Brain pericyte (primary cell): ENCODE results near the gene POC5.
"Not testable (repeated sequence)": the region's sequence is repeated elsewhere in the genome, so short reads cannot be mapped to it uniquely, and the experiment has no call there.

Source experiments
- DNase-seq: peaks from one replicate; pipeline ENCODE4 v3.0.0-alpha.2; 2012; ENCODE audit warnings: low read depth, low spot score

Gene POC5

DNA sequence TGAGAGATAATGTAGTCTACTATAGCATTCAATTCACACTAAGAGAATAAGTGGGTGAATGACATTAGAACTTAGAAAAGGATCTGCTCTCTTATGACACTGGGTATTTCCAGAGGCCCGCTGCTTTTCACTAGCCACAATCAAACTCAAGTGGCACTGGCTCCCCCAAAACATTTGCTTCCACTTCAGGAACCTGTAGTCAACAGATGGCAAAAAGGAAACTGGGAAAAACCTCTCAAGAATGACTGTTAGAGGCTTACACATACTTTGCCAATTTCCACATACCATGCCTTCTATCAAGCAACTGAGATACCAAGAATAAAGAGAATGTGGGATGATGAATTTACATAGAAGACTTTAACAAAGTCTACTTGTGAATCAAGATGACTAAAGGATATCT is 11.2 kb downstream of the POC5 start:
- DNase-seq, result no peak

DNA sequence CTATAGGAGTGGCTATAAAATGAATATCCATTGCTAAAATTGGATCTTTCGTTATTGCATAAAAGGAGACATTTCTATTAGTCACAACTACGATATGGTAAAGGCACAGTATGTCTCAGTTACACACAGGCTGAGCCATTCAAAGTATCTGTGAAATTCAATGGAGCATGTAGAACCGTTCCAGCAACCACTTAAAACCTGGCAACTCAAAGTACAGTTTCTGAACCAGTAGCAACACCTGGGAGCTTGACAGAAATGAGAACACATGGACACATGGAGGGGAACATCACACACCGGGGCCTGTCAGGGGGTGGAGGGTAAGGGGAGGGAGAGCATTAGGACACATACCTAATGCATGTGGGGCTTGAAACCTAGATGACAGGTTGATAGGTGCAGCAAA is 15.4 kb downstream of the POC5 start:
- DNase-seq, result no peak

DNA sequence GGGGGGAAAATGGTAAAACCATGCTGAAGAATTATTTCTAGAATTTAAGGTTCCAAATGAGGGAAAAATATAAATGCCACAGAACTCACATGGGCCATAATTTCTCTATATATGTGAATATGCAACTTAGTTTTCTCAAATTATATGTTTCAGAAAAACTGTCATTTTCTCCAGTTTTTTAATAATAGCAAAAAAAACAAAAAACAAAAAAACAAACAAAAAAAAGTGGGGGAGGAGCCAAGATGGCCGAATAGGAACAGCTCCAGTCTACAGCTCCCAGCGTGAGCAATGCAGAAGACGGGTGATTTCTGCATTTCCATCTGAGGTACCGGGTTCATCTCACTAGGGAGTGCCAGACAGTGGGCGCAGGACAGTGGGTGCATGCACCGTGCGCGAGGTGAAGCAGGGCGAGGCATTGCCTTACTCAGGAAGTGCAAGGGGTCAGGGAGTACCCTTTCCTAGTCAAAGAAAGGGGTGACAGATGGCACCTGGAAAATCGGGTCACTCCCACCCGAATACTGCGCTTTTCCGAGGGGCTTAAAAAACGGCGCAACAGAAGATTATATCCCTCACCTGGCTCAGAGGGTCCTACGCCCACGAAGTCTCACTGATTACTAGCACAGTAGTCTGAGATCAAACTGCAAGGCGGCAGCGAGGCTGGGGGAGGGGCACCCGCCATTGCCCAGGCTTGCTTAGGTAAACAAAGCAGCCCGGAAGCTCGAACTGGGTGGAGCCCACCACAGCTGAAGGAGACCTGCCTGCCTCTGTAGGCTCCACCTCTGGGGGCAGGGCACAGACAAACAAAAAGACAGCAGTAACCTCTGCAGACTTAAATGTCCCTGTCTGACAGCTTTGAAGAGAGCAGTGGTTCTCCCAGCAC is 21.5 kb downstream of the POC5 start:
- DNase-seq, result not testable (repeated sequence)

DNA sequence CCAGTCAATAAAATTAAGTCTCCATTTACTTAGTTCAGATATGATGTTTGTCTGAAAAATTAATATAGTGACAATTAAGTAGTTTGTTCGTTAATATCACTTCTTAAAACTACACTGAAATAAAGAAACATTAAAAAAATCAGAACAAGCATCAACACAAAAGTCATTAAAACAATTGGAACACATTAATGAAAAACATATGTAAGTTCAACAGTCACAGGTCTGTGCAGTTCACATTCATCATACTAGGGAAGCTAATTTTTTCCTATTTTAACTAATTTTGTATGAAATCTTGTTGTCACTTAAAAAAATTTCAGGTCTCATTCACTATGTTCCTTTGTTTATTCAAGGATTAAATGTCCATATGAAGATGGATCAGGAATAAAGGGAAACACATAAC is 22.5 kb downstream of the POC5 start:
- no peak for DNase-seq

DNA sequence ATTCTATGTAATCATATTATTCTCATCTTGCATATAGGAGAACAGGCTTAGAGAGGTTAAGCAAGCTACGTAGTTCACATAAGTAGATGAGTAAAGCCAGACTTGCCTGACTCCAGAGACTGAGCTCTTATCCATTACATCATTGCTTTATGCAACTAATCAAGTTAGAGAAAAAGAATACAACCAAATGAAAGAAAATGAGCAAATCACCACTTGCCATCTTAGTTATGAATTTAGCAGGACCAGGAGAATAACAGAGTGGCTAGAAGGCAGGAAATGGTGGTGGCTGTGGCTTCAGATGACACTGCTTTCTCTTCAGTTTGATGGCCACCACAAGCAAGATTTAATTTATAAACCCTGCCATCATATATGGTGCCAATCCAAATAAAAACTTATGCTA is 26.6 kb downstream of the POC5 start:
- no peak for DNase-seq

DNA sequence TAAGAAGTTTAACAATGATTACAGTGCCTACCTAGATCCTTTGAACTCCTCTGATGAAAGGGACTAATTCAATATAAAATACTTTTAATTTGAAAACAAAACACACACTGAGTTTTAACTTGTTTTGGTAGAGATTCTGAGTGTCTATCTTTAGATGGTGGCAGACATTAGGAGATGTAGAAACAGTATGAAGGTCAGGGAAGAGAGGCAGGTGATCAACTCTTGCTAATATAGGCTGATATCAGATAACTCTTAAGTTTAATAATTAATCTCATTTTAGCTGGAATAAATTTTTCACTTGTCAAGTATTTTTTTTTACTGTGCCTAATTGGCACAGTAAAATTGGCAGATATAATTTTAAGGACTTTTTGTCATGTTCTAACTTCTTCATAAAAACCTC is 30.8 kb downstream of the POC5 start:
- DNase-seq, result no peak

DNA sequence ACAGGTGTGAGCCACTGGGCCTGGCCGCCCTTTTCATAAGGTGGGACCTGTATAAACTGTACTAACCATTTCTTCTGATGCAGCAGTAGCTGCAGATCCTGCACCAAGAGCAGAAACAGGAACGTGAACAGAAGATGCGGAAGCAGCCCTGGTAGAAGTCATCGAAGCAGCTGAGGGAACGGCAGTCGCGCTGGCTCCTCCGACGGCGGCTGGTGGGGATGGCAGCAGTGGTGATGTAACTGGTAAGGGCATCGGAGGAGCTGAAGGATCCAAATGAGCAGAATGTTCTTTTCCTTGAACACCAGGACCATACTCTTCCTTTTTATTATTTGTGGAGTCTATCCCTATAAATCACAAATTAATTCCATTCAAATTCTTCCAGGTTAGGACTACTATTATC is 32.1 kb downstream of the POC5 start:
- no peak for DNase-seq

DNA sequence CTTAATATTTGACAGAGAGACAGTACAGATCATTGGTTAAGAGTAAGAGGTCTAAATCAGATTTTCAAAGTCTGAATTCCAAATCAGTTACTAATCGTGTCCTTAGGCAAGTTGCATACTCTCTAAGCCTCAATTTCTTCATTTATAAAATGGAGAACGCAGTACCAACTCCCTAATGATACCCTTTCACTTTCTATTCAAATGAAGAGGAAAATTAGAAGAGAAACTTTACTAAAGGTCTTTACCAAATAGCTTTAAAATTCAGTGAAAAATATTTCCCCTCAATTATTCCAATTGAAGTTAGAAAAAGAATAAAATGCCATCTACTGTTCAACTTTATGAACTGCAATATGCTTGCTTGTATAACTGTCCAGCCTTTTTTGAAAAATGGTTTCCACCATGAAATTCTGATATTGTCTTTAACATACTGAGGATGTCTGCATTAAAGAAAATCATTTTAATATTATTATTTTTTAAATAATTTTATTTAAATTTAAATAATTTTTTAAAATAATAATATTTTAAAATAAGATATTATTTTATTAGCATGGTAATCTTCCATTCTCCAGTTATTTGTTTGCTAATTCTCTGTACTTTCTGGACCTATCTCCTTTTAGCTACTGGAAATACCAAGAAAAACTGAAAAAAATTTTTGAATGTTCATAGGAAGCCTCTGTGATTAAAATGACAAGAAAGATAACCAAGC is 36.0 kb downstream of the POC5 start:
- DNase-seq, result no peak

DNA sequence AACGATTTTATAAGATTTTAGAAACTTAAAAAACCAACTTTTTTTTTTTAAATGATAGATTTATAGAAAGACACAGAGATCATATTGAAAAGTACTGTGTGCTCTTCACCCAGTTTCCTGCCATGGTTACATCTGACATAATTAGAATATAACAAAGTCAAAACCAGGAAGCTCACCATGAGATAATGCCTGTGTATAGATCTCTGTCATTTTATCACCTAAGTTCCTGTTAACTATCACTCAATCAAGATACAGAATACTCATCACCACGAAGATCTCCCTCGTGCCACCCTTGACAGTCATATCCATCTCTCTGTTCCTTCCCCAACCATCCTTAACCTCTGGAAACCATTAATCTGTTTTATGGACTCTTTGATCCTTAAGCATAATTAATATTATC is 39.1 kb downstream of the POC5 start:
- no peak for DNase-seq

DNA sequence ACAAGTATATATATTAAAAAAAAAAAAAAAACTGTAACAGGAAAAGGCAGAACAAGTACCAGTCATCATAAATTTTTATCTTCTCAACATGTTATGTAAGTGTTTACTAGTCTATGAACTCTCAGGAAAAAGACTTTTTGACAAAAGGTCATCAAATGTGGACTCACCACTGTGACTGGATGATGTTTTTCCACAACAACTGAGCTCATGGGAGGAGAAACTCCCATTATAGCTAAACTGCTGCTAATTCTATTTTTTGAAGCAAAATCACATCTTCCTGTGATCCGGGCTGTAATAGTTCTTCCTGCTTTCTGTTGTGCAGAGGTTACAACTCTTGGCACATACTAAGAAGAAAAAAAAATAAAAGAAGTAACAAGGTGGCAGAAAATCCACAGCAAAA is 39.6 kb downstream of the POC5 start:
- no peak for DNase-seq

DNA sequence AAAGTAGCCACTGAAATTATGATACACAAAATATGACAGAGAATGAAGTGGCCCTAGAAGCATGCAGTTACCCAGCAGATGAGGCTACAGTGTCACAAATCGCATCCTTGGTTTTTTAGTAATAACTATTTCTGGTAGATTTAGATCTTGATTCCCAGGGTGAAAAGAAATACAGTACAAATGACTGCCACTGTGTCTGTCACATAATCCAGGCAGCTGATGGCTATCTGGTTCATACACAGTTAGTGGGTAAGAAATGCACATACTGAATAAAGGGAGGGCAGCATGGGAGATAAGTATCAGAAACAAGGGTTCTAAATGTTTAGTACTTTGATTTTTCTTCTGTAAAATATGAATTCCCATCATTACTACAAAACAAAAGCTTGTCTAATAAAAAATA is 41.5 kb downstream of the POC5 start:
- no peak for DNase-seq

DNA sequence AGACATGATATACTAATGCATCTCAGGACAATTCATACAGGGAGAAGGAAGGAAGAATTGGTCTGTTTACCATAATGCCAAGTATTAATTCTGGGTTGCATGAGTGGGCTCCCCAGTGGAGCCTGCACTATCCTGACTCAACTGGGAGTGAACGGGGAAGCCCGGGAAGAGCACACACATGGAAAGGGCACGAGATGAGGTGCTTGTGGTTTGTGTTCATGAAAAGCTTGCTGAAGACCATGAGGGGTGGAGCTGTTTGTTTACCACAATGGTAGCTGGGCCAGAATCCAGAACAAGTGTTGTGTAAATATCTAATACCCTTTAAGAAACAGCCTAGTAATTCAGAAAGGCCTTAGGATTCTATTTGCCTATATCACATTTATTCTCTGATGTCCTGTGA is 44.6 kb downstream of the POC5 start:
- DNase-seq, result no peak

DNA sequence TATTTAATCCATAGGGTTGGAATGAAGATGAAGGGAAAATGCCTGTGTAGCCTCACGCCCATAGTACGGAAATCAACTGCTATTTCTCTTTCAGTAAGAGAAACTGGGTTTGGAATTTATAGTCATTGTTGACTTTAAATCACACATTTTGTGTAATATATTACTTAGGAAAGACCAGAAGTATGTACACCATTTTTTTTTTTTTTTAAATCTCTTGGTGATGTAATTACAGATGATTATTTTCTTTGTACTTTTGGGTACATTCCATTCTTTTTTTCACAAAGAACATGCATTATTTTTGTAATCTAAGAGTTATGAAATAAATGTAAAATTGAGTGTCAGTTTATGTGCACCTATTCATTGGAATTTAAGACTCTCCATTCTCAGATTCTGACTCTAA is 45.7 kb downstream of the POC5 start:
- no peak for DNase-seq

DNA sequence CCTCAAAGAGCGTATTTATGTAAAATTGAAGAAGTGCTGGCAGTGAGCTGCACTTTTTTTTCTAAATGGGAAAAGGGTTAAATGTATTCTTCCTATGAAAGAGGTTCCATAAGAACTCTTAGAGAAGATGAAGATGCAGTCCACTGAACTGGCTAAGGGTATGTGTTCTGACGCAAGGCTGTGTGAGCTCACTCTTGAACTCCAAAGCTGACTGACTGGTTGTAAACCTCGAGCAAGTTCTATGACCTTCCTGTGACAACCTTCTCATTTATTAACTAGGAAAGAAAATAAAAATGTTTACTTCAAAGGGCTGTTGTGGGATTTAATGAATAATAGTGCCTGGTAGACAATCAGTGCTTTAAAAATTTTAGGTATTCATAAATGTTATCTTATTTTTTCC is 46.7 kb downstream of the POC5 start:
- no peak for DNase-seq

DNA sequence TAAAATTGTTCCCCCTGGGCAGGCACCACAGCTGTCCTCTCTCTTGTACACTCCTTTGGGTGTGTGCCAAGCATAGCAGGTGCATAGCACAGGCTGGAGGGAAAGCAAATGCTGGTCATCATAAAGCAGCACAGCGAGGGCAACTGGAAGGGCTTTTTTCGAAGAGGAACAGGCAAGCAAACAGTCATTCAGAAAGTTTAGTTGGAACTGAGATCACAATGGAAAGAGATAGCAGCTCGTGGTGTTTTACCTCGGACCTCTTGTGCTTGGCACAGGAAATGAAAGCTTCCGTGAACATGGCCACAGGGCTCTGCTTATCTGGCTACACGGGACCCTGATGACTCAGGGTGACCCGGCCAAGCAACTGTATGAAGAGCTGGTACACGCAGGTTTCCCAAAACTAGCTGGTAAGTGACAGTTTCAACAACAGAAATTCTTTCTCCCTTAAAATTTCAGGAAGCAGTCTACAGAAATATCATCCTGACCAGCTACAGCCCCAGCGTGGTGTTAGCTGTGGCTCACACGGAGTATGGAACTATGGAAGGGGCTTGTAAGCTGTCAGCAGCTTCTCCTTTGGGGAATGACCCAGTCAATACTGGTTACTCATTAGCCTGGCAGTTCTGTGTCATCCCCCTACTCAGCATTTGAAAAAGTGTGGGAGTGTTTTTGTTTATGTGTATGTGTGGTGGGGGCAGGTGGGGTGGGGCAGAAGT is 48.1 kb downstream of the POC5 start:
- no peak for DNase-seq

DNA sequence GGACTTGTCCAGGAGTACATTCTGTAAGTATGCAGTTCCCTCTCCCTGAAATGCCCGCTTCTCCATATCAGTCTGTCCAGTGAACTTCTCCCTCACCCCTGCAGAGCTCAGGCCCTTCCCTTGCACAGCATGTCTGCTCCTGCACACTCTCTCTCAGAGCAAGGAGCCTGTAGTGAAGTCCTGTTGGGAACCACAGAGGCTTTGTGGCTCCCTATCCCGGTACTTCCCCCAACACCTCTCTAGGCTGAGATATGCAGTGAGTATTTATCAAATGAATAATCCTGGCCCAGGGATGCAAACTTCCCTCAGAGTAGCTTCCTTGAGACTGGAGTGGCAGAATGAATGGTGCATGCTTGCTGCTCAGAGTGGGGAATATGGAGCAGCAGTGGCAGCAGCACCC is 48.8 kb downstream of the POC5 start:
- DNase-seq, result no peak

DNA sequence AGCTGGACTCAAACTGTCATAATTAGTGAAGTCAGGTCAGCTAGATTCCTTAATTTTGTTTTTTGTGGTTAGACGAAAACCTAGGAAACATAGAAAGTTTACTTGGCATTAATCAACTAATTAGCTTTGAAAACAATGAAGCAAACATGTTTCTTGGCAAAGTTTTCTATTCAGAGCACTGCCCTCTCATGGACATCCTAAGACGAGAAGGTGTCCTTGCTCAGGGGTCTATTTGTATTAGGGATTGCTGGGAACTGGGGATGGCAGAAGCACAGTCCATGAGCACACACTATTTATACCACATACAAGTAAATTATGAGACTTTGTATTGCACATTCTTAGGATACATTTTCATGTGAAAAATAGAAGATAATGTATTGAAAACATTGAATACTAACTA is 49.7 kb downstream of the POC5 start:
- DNase-seq, result no peak

DNA sequence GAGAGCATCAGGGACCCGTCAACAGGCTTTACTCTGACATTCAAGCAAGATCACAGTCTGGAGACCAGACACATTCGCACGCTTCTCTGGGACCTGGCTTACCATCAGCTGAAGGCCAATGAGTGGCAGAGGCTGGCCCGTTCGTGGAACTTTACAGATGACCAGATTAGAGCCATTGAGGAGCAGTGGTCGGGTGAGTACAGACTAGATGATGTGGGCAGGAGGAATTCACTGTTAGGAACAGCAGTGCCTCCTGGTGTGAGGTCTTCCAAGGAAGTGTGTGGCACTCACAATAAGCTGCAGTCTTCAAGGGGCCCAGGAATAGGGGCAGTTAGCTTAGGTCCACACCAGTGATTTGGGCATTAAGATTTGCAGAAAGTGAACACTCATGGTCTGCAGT is 50.4 kb downstream of the POC5 start:
- DNase-seq, result no peak

DNA sequence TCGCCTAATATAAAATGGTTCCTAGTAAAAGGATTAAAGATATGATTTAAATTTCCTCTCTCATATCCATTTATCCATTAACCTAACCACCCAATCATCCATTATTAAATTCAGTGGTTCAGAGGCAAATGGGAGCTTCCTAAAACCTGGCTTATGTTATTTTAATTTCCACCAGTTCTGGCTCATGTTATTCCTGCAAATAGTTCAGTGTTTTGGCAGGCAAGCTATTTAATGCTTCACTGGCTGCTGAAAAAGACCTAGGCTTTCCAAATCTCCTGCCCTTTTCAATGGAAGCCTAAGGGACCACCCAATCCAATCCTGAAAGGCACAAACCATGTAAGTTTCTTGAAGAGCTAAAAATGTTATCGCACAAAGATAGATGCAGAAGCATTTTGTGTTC is 52.3 kb downstream of the POC5 start:
- DNase-seq, result no peak

DNA sequence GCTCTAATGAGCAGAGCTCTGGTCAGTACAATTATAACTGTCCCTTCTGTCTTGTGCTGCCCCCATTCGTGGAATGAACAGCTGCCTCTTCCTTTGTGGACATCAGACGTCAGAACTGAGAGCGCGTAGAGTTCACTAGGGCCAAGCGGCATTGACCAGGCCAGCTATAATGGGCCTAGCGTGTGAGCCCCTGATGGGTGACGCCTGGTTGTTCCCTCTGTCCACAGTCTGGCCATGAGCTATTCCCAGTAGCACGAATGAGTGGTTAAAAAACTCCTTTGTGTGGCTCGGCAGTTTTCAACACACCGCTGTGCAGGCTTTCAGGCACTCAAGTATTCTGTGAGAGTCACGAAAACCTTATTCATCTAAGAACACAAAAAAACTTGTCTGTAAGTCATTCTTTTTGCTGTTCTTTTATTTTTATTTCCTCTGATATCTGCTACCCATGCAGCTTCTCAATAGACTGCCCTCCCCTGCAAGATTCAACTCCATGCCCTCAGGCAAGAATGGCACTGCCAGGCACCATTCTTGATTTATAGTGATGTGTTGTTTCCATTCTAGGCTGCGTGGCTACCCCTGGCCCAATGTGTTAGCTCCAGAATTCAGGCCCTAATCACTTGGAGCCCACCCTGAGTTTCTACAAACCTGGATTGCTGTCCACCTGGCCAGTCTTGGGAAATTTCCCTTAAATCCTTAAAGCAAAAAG is 53.5 kb downstream of the POC5 start:
- no peak for DNase-seq

DNA sequence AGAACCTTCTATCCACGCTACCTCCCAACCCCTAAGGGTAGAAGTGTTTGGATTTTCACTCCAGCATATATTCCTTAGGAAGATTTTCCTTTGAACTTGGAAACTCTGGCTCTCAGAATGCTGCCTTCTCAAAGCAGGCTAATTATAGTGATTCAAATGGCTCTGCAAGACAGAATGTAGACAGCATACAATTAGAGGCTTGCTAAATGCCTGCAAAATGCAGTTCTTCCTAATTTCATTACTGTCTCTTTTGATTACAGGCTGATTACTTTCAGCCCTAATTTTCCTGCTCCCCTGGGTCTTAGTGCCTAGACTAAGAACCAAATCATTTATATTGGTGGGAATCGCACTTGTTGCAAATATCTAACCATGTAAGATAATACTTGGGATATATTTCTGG is 55.2 kb downstream of the POC5 start:
- DNase-seq, result no peak
